ENCODE measurements around the gene SFTPD.
"Not testable (repeated sequence)": the region's sequence is repeated elsewhere in the genome, so short reads cannot be mapped to it uniquely, and the experiment has no call there.

DNA sequence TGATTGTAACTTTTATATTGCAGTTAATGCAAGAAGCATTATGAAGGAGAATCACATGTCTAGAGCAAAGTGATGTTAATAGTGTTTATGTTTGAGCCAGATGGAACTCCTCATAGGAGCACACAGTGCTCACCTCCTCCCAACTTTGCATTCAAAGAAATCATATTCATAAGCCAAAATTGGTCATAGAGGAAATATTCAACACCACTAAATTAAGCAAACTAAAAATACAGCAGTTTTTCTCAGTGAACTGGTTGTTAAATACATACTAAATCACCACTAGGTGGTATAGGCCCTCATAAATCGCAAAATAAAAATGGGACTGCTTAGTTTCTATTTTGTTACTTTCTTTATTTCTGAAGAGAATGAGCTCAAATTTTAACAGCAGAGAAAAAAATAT is 34.4 kb downstream of the SFTPD start:
- TF ChIP-seq, protein P1, sequence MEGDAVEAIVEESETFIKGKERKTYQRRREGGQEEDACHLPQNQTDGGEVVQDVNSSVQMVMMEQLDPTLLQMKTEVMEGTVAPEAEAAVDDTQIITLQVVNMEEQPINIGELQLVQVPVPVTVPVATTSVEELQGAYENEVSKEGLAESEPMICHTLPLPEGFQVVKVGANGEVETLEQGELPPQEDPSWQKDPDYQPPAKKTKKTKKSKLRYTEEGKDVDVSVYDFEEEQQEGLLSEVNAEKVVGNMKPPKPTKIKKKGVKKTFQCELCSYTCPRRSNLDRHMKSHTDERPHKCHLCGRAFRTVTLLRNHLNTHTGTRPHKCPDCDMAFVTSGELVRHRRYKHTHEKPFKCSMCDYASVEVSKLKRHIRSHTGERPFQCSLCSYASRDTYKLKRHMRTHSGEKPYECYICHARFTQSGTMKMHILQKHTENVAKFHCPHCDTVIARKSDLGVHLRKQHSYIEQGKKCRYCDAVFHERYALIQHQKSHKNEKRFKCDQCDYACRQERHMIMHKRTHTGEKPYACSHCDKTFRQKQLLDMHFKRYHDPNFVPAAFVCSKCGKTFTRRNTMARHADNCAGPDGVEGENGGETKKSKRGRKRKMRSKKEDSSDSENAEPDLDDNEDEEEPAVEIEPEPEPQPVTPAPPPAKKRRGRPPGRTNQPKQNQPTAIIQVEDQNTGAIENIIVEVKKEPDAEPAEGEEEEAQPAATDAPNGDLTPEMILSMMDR (IDR thresholded peaks at IDR 0.05), result peak; percentile 38
- not testable (repeated sequence) for TF ChIP-seq GABPA (IDR thresholded peaks at IDR 0.05; ENCODE audit: low read depth); YY1 (IDR thresholded peaks at IDR 0.05; ENCODE audit: low read depth); CHD2 (IDR thresholded peaks at IDR 0.05; ENCODE audit: low read length, partially characterized antibody); POLR2AphosphoS5 (IDR thresholded peaks at IDR 0.05; ENCODE audit: low read depth, low read length); SMC3 (IDR thresholded peaks at IDR 0.05; ENCODE audit: low read depth, low read length); SIN3A (IDR thresholded peaks at IDR 0.05; ENCODE audit: borderline replicate concordance, low read depth, low read length)
- TF ChIP-seq, protein P2, sequence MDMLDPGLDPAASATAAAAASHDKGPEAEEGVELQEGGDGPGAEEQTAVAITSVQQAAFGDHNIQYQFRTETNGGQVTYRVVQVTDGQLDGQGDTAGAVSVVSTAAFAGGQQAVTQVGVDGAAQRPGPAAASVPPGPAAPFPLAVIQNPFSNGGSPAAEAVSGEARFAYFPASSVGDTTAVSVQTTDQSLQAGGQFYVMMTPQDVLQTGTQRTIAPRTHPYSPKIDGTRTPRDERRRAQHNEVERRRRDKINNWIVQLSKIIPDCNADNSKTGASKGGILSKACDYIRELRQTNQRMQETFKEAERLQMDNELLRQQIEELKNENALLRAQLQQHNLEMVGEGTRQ (IDR thresholded peaks at IDR 0.05; ENCODE audit: borderline replicate concordance, low read depth, low read length), result not testable (repeated sequence)
